ENCODE data around the gene FAM222B.
"Not testable (repeated sequence)": the region's sequence is repeated elsewhere in the genome, so short reads cannot be mapped to it uniquely, and the experiment has no call there.

FAM222B gene

GRCh38 chr17:28839221-28839620 is 3.4 kb downstream of the FAM222B start:
- DNase-seq = no peak

DNA sequence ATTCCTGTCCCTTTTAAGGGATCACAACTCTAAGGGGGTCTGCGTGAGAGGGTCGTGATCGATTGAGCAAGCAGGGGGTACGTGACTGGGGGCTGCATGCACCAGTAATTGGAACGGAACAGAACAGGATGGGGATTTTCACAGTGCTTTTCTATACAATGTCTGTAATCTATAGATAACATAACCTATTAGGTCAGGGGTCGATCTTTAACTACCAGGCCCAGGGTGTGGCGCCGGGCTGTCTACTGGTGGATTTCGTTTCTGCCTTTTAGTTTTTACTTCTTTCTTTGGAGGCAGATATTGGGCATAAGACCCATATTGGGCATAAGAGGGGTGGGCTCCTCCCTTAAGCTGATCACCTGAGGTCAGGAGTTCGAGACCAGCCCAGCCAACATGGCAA is 6.0 kb downstream of the FAM222B start:
- DNase-seq = not testable (repeated sequence)

GRCh38 chr17:28834420-28834819 is 8.2 kb downstream of the FAM222B start:
- DNase-seq = no peak

GRCh38 chr17:28828294-28829040 is 14.1 kb downstream of the FAM222B start:
- DNase-seq = peak in 2 of 4 experiments; percentile 31 to 47

- no peak for DNase-seq
These were observed 14.9 kb downstream of the FAM222B start for GRCh38 chr17:28827672-28828071.

- no peak for DNase-seq
These were observed 23.0 kb downstream of the FAM222B start for GRCh38 chr17:28819582-28819981.

GRCh38 chr17:28818819-28819221 is 23.8 kb downstream of the FAM222B start:
- DNase-seq = no peak

- no peak for DNase-seq
These were observed 26.1 kb downstream of the FAM222B start for GRCh38 chr17:28816540-28816939.

DNA sequence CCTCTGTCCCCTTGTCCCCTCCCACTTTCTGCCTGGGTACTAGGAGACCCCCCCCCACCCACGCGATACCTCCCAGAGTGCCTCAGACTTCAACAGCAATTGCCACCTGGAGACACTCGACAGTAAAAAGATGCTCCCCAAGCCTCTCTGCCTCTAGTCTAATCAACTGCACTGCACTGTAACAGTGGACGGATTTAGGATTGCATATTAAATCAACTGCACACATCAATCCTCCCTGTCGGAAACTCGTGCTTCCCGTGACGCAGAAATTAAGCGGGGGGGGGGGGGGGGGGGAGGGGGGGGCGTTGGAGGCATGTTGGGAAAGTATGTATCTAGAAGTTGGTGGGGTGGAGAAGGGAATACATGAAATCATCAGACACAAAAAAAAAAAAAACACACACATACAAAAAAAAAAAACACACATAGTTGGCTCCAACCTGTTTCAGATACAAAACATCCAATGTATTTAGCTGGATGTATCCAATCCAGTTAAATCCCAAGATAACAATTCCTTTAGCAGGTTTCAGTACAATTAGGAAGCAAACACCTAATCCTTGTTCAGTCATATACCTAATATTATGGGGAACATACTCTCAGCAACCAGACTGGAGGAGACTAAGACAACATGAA is 29.7 kb downstream of the FAM222B start:
- DNase-seq = peak; percentile 66 to 79 (median 70)

DNA sequence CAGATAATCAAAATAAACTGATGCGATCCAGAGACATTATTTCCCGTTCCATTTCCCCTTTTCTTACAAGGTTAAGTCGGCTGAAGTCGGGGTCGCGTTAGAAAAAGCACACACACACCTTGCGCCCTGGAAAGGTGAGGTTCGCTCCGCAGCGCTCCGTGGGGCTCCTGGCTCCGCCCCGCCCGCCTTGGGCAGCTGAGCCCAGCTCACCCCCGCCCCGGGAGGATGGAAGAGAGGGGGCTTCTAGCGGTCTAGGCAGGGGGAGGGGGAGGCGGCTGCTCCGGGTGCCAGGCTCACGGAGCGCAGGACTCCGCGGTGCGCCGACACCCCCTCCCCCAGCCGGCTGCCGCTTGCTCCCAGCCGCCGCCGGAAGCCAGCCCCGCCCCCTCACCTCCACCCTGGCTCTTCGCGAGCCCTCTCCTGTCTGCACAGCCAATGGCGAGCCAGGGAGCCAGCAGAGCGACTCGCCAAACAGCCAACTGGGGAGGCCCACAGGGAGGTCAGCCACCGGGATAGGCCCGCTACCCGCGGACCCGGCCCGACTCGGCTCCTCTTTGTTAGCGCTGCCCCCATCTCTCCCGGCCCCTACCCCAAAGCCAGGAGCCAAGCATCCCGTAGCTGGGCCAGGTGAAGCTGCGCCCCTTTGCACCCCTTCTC is 30.4 kb downstream of the FAM222B start:
- DNase-seq = peak; percentile 96 to 98 (median 98)

DNA sequence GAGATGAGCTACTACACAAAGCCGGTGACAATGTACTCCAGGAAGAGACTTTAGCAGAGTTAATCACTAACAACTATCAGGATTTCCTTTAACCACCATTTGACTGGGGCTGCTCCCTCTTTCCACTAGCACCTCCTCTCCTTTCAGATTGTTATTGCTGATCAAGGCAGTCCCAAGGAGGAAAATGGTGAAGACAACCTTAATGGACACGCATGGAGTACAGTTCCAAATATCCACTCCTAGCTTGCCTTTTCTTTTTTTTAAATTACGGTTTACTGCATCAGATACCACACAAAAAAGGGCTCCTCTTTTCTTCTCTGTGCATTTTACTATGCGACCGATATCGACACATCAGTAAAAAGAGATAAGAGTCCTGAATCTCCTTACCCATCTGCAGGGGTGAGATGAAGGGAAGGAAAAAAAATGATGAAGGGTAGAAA is 30.9 kb downstream of the FAM222B start:
- peak; percentile 10 to 29 (median 19) for DNase-seq

DNA sequence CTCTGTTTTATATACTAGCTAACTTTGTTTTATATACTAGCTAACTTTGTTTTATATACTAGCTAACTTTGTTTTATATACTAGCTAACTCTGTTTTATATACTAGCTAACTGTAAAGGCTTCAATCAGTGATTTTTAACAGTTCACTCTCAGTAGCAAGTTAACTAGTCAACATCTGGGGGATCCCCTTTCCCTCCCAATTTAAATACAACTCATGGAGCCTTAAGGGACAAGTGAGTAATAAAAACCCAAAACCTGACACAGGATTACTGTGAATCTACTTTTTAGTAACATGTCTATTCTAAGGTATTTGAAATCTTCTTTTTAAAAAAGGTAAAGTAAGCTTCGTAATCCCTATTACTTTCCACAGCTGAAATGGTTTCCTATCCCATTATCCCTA is 32.2 kb downstream of the FAM222B start:
- DNase-seq = peak in 1 of 4 experiments; percentile 12

DNA sequence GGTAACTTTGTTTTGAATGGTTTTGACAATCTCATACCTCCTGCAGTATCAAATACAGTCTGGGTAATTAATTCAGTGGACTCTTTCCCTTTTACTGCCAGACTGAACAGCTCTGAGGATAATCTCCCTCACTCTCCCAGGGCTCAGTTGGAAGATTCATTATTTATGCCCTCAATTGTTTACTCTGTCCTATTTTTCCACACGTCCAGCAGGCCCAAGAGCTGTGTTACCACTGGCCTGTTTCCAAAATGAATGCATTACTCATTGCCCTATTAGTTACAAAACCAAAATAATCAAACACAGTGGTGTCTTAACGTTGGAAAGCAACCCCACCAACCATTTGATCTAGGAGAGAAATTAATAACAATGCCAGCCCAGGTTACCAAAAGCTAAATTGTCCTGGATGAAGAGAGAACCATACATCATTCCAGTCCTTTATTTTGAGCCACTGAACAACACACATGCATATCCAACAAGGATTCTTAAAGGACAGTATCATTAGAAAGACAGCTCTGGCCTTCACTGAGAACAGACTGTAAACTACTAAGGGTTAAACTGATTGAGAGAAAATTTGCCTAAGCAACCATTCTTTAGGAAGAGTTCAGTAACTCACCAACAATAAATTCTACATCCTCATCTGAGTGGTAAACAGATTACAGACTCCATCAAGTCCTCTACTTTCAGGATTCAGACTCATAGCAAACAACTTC is 34.5 kb downstream of the FAM222B start:
- peak in 3 of 4 experiments; percentile 6 to 68 (median 64) for DNase-seq

DNA sequence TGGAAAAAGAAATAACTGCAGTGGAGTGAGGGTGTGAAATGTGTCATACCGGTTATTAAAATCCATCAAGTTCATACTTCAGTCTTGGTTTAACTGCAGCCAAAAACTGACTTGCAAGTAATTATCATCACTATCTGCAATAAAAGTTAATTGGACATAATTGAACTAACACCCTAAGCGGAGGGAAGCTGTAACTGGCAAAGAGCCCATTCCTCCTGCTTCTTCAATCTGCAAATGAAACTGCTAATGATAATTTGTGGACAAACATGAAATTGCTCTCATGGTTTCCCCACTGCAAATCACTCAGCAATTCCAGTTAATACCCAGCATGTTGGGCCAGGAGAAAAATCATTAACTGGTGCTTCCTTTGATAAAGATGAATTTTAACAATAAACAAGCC is 46.5 kb downstream of the FAM222B start:
- DNase-seq = no peak

- DNase-seq = not testable (repeated sequence)
These were observed 47.6 kb downstream of the FAM222B start for GRCh38 chr17:28794846-28795441.

DNA sequence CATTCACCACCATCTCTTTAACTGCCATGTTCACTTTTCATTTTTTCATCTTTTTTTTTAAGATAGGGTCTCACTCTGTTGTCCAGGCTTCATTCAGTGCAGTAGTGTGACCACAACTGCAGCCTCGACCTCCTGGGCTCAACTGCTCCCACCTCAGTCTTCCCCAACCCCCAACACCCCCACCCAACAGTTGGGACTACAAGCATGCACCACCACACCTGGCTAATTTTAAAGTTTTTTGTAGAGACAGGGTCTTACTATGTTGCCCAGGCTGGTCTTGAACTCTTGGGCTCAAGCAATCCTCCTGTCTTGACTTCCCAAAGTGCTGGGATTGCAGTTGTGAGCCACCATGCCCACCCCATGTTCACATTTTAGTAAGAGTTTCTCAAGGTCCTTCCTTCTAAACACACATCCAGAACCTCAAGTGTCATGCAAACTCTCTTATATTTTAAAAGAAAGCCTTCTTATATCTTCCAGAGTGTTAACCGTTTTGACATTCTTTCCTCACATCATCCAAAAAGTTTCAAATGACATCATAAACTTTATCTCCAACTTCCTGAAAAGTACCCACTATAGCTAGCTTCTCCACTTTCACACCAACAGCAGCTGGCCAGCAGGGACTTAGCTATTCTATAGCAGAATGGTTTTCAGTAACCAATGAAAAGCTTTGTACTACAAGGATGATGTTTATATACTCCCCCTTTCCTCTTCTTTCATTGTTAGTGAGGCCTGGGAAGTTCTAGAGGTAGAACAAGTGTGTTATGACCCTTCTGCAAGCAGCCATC is 49.5 kb downstream of the FAM222B start:
- DNase-seq = peak; percentile 43 to 68 (median 48)

DNA sequence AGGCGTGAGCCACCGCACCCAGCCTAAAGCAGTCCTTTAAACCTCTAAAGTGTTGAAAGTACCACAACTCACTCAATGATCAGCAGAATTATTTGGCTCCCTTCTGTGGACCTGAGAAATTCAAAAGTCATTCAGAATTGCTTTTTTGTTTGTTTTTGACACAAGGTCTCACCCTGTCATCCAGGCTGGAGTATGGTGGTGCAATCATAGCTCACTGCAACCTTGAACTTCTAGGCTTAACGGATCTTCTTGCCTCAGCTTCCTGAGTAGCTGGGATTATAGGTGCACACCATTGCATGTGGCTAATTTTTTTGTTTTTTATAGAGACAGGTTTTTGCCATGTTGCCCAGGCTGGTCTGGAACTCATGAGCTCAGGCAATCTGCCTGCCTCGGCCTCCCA is 54.5 kb downstream of the FAM222B start:
- DNase-seq = no peak

GRCh38 chr17:28783161-28783560 is 59.4 kb downstream of the FAM222B start:
- DNase-seq = no peak

GRCh38 chr17:28779601-28780000 is 63.0 kb downstream of the FAM222B start:
- DNase-seq = not testable (repeated sequence)

- no peak for DNase-seq
These were observed 65.4 kb downstream of the FAM222B start for GRCh38 chr17:28777178-28777577.

- no peak for DNase-seq
These were observed 68.4 kb downstream of the FAM222B start for GRCh38 chr17:28774206-28774605.

DNA sequence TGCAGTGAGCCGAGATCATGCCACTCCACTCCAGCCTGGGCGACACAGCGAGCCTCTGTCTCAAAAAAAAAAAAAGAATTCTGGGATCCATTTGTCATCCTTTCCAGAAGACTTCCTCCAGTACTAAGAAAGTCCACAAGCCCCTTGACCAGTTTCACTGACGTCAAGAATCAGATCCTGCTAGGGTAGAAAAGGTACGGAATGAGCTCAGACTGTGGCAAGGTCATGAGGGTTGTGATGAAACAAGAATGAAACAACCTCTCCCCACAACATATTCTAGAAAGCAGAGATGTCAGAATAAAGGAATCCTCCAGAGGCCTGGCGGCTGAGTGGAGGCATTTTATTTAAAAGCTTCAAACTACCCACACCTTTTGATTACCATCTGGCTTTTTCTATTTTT is 68.9 kb downstream of the FAM222B start:
- DNase-seq = no peak
